Measurements from ENCODE around the gene SMURF2.

- TF ChIP-seq CREB1 (IDR thresholded peaks at IDR 0.05; ENCODE audit: low read depth) = no peak
- TF ChIP-seq TEAD4 (IDR thresholded peaks at IDR 0.05) = no peak
- no peak for TF ChIP-seq RAD21 (IDR thresholded peaks at IDR 0.05; ENCODE audit: low read depth)
- no peak for TF ChIP-seq EP300 (IDR thresholded peaks at IDR 0.05; ENCODE audit: borderline replicate concordance)
- no peak for TF ChIP-seq REST (IDR thresholded peaks at IDR 0.05; ENCODE audit: low read depth)
- TF ChIP-seq EGR1 (IDR thresholded peaks at IDR 0.05) = no peak
- no peak for TF ChIP-seq CEBPB (IDR thresholded peaks at IDR 0.05)
- no peak for TF ChIP-seq TAF1 (IDR thresholded peaks at IDR 0.05; ENCODE audit: low read depth)
- no peak for TF ChIP-seq USF1 (IDR thresholded peaks at IDR 0.05)
Observed at GRCh38 chr17:64632194-64632593, 29.9 kb downstream of the SMURF2 start.
